Hepatocyte (in vitro differentiated cells): ENCODE results near the gene MYOD1. TPM values are rescaled to one million over a fixed set of nuclear protein-coding genes. Genes with fewer than 3 reads are reported as not detected.
A peak's percentile ranks its signal among the peaks of the same experiment; 100 is the strongest.

Experiments used
- DNase-seq: peaks from one replicate; pipeline ENCODE4 v3.0.0-alpha.2; 2016; ENCODE audit warnings: low spot score
- H2AFZ ChIP-seq: fragments of 200-600 bp; sonication (generic); 2 replicates; pipeline ENCODE4 v1.6.0; 2016; ENCODE audit warnings: antibody characterized with exemption, mild to moderate bottlenecking
- H3K27ac ChIP-seq: fragments of 200-600 bp; sonication (generic); 2 replicates; pipeline ENCODE4 v1.5.1; 2016; ENCODE audit warnings: mild to moderate bottlenecking
- H3K27me3 ChIP-seq: fragments of 200-600 bp; sonication (generic); 2 replicates; pipeline ENCODE4 v1.6.1; 2016
- H3K36me3 ChIP-seq: fragments of 200-600 bp; sonication (generic); replicated peaks from 2 replicates; pipeline ENCODE4 v1.5.1; 2016; ENCODE audit warnings: low read depth; ENCODE audit not compliant: insufficient read depth
- H3K4me1 ChIP-seq: fragments of 200-600 bp; sonication (generic); 2 replicates; pipeline ENCODE4 v1.5.1; 2016; ENCODE audit warnings: mild to moderate bottlenecking, moderate library complexity; ENCODE audit not compliant: insufficient read depth
- H3K4me2 ChIP-seq: fragments of 200-600 bp; sonication (generic); 2 replicates; pipeline ENCODE4 v1.6.0; 2016
- H3K4me3 ChIP-seq: fragments of 200-600 bp; sonication (generic); 2 replicates; pipeline ENCODE4 v1.5.1; 2016; ENCODE audit warnings: mild to moderate bottlenecking
- H3K79me2 ChIP-seq: fragments of 200-600 bp; sonication (generic); 2 replicates; pipeline ENCODE4 v1.6.0; 2017; ENCODE audit warnings: mild to moderate bottlenecking
- H3K9me2 ChIP-seq: fragments of 200-600 bp; sonication (generic); replicated peaks from 2 replicates; pipeline ENCODE4 v1.6.0; 2017; ENCODE audit warnings: mild to moderate bottlenecking; ENCODE audit not compliant: insufficient read depth
- H3K9me3 ChIP-seq: fragments of 200-600 bp; sonication (generic); 2 replicates; pipeline ENCODE4 v1.5.1; 2016; ENCODE audit warnings: low read depth, mild to moderate bottlenecking
- H4K20me1 ChIP-seq: fragments of 200-600 bp; sonication (generic); 2 replicates; pipeline ENCODE4 v1.6.0; 2016; ENCODE audit warnings: mild to moderate bottlenecking; ENCODE audit not compliant: insufficient read depth, poor library complexity, severe bottlenecking
- EZH2 ChIP-seq: fragments of 200-600 bp; sonication (generic); IDR thresholded peaks from 2 replicates; pipeline ENCODE4 v1.6.1; 2016; ENCODE audit warnings: antibody characterized with exemption, mild to moderate bottlenecking, borderline replicate concordance
- EZH2phosphoT487 ChIP-seq: fragments of 200-600 bp; sonication (generic); IDR thresholded peaks from one replicate; pipeline ENCODE4 v1.6.1; 2018; ENCODE audit warnings: antibody characterized with exemption, mild to moderate bottlenecking, low read depth, moderate library complexity; ENCODE audit not compliant: unreplicated experiment, severe bottlenecking
- WGBS: methylation state at CpG from one replicate; pipeline ENCODE4 v1.1.6; 2016; ENCODE audit warnings: low lambda C conversion rate; ENCODE audit errors: missing lambda C conversion rate; 5-methylcytosine and 5-hydroxymethylcytosine counted together
- polyA plus RNA-seq: library from polyadenylated mRNA; unstranded; fragments of >200 nt; fragmentation: Nextera tagmentation; extraction: Ambion mirVana; gene quantifications from 2 replicates; pipeline ENCODE4 v1.2.1, GENCODE V29; 2016
- total RNA-seq: library from RNA; depleted of rRNA; stranded (reverse); fragments of >200 nt; gene quantifications from 2 replicates; pipeline ENCODE4 v1.2.3, GENCODE V29; 2014
- TF ChIP-seq, protein P1 (sequence below): fragments of 200-600 bp; sonication (generic); IDR thresholded peaks from 2 replicates; pipeline ENCODE4 v1.5.1; 2016; ENCODE audit warnings: antibody characterized with exemption, mild to moderate bottlenecking; ENCODE audit not compliant: poor library complexity

MYOD1 gene
- total and polyA plus RNA-seq, 2 experiments from 2014 or later, result not detected

DNA sequence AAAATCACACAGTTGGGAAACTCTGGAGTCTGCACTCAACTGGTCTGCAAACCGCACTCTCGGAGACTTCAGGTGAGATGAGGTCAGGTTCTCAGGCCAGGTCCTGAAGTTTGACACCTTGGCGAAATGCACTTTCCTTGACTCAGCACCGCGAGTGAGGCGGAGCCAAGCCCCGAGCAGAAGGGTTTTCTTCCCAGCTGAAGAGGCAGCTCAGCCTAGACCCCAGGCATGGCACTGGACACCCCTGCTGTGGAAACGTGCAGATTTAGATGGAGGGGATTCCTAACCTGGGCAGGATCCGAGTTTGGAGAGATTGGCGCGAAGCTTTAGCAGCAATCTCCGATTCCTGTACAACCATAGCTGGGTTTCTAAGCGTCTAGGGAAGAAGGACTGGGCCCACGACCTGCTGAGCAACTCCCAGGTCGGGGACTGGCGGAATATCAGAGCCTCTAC lies 835 bp upstream of the MYOD1 start:
- H3K4me2 ChIP-seq, result no peak overlapping the region
- WGBS, result 24% methylated on average over 16 of the region's 16 CpGs

DNA sequence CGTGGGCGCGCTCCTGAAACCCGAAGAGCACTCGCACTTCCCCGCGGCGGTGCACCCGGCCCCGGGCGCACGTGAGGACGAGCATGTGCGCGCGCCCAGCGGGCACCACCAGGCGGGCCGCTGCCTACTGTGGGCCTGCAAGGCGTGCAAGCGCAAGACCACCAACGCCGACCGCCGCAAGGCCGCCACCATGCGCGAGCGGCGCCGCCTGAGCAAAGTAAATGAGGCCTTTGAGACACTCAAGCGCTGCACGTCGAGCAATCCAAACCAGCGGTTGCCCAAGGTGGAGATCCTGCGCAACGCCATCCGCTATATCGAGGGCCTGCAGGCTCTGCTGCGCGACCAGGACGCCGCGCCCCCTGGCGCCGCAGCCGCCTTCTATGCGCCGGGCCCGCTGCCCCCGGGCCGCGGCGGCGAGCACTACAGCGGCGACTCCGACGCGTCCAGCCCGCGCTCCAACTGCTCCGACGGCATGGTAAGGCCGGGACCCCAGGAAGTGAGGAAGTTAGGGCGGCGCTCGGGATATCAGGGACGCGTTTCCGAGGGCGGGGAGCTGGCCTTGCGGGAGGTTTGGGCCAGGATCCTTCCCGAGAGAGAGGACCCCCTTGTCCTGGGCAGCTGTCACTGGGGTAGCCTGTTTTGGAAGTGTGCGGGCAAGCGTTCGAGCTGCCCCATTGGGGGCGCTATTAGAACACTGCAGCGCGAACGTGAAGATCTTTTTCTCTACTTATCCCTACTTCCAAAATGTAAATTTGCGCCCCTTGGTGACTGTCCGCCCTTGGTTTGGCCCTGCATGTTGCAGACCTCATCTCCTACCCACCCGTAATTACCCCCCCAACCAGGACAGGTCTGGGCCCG lies 796 bp downstream of the MYOD1 start:
- H3K4me1 ChIP-seq, result peaks cover 6% of the 10 kb centered on the region
- no peaks in the 10 kb centered on the region for H3K79me2 ChIP-seq
- 5% methylated on average over 82 of the region's 85 CpGs for WGBS
- H3K4me3 ChIP-seq, result no peak overlapping the region
- H2AFZ ChIP-seq, result no peak overlapping the region
- peak overlapping the region; percentile 66 for H3K4me2 ChIP-seq
- H3K27ac ChIP-seq, result no peak overlapping the region
- DNase-seq, result peak; percentile 46
- no peaks in the 10 kb centered on the region for H3K9me3 ChIP-seq
- H3K9me2 ChIP-seq, result no peaks in the 10 kb centered on the region
- peak; percentile 50 for TF ChIP-seq EZH2phosphoT487
- TF ChIP-seq, protein P1, sequence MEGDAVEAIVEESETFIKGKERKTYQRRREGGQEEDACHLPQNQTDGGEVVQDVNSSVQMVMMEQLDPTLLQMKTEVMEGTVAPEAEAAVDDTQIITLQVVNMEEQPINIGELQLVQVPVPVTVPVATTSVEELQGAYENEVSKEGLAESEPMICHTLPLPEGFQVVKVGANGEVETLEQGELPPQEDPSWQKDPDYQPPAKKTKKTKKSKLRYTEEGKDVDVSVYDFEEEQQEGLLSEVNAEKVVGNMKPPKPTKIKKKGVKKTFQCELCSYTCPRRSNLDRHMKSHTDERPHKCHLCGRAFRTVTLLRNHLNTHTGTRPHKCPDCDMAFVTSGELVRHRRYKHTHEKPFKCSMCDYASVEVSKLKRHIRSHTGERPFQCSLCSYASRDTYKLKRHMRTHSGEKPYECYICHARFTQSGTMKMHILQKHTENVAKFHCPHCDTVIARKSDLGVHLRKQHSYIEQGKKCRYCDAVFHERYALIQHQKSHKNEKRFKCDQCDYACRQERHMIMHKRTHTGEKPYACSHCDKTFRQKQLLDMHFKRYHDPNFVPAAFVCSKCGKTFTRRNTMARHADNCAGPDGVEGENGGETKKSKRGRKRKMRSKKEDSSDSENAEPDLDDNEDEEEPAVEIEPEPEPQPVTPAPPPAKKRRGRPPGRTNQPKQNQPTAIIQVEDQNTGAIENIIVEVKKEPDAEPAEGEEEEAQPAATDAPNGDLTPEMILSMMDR, result peak; percentile 12
- TF ChIP-seq EZH2, result peak; percentile 53
- H3K36me3 ChIP-seq, result no peaks in the 10 kb centered on the region
- peaks cover 100% of the 10 kb centered on the region for H3K27me3 ChIP-seq
- no peaks in the 10 kb centered on the region for H4K20me1 ChIP-seq

More for the DNA sequence above, 835 bp upstream of the MYOD1 start:
- Histone ChIP-seq H3K27me3 (peaks cover 100% of the 10 kb centered on the region), H3K9me3 (no peaks in the 10 kb centered on the region), H3K9me2 (no peaks in the 10 kb centered on the region), H2AFZ (no peak overlapping the region), H3K27ac (no peak overlapping the region), H3K4me1 (peaks cover 6% of the 10 kb centered on the region), H4K20me1 (no peaks in the 10 kb centered on the region), H3K4me3 (no peak overlapping the region), H3K36me3 (no peaks in the 10 kb centered on the region), H3K79me2 (no peaks in the 10 kb centered on the region)
- DNase-seq, result no peak
- TF ChIP-seq EZH2, result no peak
- TF ChIP-seq EZH2phosphoT487, result no peak
- TF ChIP-seq, protein P1, result no peak

DNA sequence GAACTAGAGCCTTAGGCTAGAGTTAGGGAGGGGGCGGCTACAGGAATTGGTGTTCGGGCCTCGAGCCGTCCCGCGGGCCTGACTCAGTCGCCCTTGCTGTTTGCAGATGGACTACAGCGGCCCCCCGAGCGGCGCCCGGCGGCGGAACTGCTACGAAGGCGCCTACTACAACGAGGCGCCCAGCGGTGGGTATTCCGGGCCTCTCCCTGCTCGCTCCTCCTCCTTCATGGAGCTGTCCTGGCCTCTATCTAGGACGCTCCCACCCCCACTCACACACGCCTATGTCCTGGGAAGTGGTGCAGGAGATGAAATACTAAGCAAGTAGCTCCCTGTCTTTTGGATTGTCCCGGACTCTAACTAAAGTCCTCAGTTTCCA lies 1.4 kb downstream of the MYOD1 start:
- 5% methylated on average over 17 of the region's 24 CpGs for WGBS
- DNase-seq, result no peak
- Histone ChIP-seq H3K27me3 (peaks cover 100% of the 10 kb centered on the region), H3K27ac (no peak overlapping the region), H2AFZ (no peak overlapping the region), H3K4me3 (no peak overlapping the region), H3K36me3 (no peaks in the 10 kb centered on the region), H3K4me2 (peak overlapping the region; percentile 66), H4K20me1 (no peaks in the 10 kb centered on the region), H3K9me3 (no peaks in the 10 kb centered on the region), H3K9me2 (no peaks in the 10 kb centered on the region), H3K4me1 (peaks cover 6% of the 10 kb centered on the region), H3K79me2 (no peaks in the 10 kb centered on the region)
- no peak for TF ChIP-seq EZH2phosphoT487
- TF ChIP-seq, protein P1, result no peak
- no peak for TF ChIP-seq EZH2
